ENCODE results near the gene DEPDC5.
"Not testable (repeated sequence)": the region's sequence is repeated elsewhere in the genome, so short reads cannot be mapped to it uniquely, and the experiment has no call there.

GRCh38 chr22:31813898-31814297, 60.1 kb downstream of the DEPDC5 start:
- TF ChIP-seq POLR2A, CTCF (IDR thresholded peaks at IDR 0.05): not testable (repeated sequence)

All from breast epithelium (tissue), 3 donors.